CD14-positive monocyte (primary cell): ENCODE measurements around the gene TFEC. TPM values are rescaled to one million over a fixed set of nuclear protein-coding genes. Genes with fewer than 3 reads are reported as not detected.
"Not testable (repeated sequence)": the region's sequence is repeated elsewhere in the genome, so short reads cannot be mapped to it uniquely, and the experiment has no call there.

Experiments
- DNase-seq, 3 donors: peaks; one replicate each; pipeline ENCODE4 v3.0.0-alpha.2; 2011 to 2022
- H2AFZ ChIP-seq: 2 replicates; pipeline ENCODE4 v1.6.0; 2012; ENCODE audit warnings: mild to moderate bottlenecking, low read depth, low read length, inconsistent platforms; ENCODE audit not compliant: insufficient read depth, poor library complexity, severe bottlenecking
- H3K27ac ChIP-seq, 2 donors: 1 replicate in 1 of 2; 2 replicates in 1 of 2; pipeline ENCODE4 v1.5.1; 2012 to 2013; ENCODE audit warnings: low read length in 2 of 2, control low read depth in 1 of 2, inconsistent platforms in 1 of 2, low read depth in 1 of 2, mild to moderate bottlenecking in 1 of 2
- H3K27me3 ChIP-seq, 2 donors: one replicate each; pipeline versions ENCODE4 v1.6.0 to v1.6.1; 2011 to 2013; ENCODE audit warnings: low read length in 2 of 2; ENCODE audit not compliant: control insufficient read depth in 2 of 2, insufficient read depth in 2 of 2
- H3K36me3 ChIP-seq, 2 donors: replicated peaks in 1 of 2; 1 replicate in 1 of 2; 2 replicates in 1 of 2; pipeline versions ENCODE4 v1.5.1 to v1.6.1; 2012 to 2013; ENCODE audit warnings: low read length in 2 of 2, control low read depth in 1 of 2, inconsistent platforms in 1 of 2, mild to moderate bottlenecking in 1 of 2; ENCODE audit not compliant: insufficient read depth in 2 of 2, control insufficient read depth in 1 of 2
- H3K4me1 ChIP-seq, 2 donors: 1 replicate in 1 of 2; 2 replicates in 1 of 2; pipeline versions ENCODE4 v1.5.1 to v1.6.1; 2012 to 2013; ENCODE audit warnings: low read length in 2 of 2, control low read depth in 1 of 2, inconsistent platforms in 1 of 2, mild to moderate bottlenecking in 1 of 2, moderate library complexity in 1 of 2; ENCODE audit not compliant: insufficient read depth in 2 of 2, control insufficient read depth in 1 of 2
- H3K4me2 ChIP-seq: replicated peaks from 2 replicates; pipeline ENCODE3; 2012; ENCODE audit warnings: low read length, moderate library complexity, mild to moderate bottlenecking; ENCODE audit not compliant: poor library complexity, severe bottlenecking; ENCODE audit errors: extremely low read depth
- H3K4me3 ChIP-seq, 3 experiments: fragments of 200-600 bp in 1 of 3; sonication (generic) in 1 of 3; replicated peaks in 1 of 3; 1 replicate in 2 of 3; 2 replicates in 1 of 3; pipeline ENCODE4 v1.5.1; 2011 to 2013; ENCODE audit warnings: low read length in 3 of 3, mild to moderate bottlenecking in 3 of 3, control low read depth in 2 of 3, low read depth in 2 of 3, inconsistent platforms in 1 of 3, moderate library complexity in 1 of 3
- H3K79me2 ChIP-seq: 2 replicates; pipeline ENCODE4 v1.6.0; 2012; ENCODE audit warnings: mild to moderate bottlenecking, control low read depth, inconsistent platforms, low read length, moderate library complexity; ENCODE audit not compliant: insufficient read depth
- H3K9ac ChIP-seq: 2 replicates; pipeline ENCODE4 v1.6.0; 2017; ENCODE audit warnings: low read length, mild to moderate bottlenecking; ENCODE audit not compliant: insufficient read depth, poor library complexity, severe bottlenecking
- H3K9me3 ChIP-seq, 2 donors: replicated peaks in 1 of 2; 1 replicate in 1 of 2; 2 replicates in 1 of 2; pipeline versions ENCODE4 v1.5.1 to v1.6.1; 2012 to 2013; ENCODE audit warnings: low read length in 2 of 2, control low read depth in 1 of 2; ENCODE audit not compliant: control insufficient read depth in 1 of 2, insufficient read depth in 1 of 2
- H4K20me1 ChIP-seq: 2 replicates; pipeline ENCODE4 v1.6.0; 2012; ENCODE audit warnings: mild to moderate bottlenecking, low read length, control low read depth, moderate library complexity; ENCODE audit not compliant: insufficient read depth
- H3K27ac Mint-ChIP-seq, 7 donors: one replicate each; pipeline ENCODE4 v1.8.0; 2020; ENCODE audit warnings: mild to moderate bottlenecking in 7 of 7, mixed read lengths in 7 of 7, moderate library complexity in 6 of 7, inconsistent platforms in 2 of 7
- H3K27me3 Mint-ChIP-seq, 3 donors: one replicate each; pipeline ENCODE4 v1.8.0; 2021 to 2022; ENCODE audit warnings: low read depth in 3 of 3, mild to moderate bottlenecking in 3 of 3, mixed read lengths in 3 of 3, moderate library complexity in 3 of 3, inconsistent platforms in 1 of 3
- H3K36me3 Mint-ChIP-seq, 2 donors: one replicate each; pipeline ENCODE4 v1.8.0; 2020; ENCODE audit warnings: mixed read lengths in 2 of 2, inconsistent platforms in 1 of 2, mild to moderate bottlenecking in 1 of 2
- H3K4me1 Mint-ChIP-seq: one replicate; pipeline ENCODE4 v1.8.0; 2020; ENCODE audit warnings: mild to moderate bottlenecking, mixed read lengths
- H3K4me3 Mint-ChIP-seq, 2 donors: one replicate each; pipeline ENCODE4 v1.8.0; 2020; ENCODE audit warnings: mild to moderate bottlenecking in 2 of 2, mixed read lengths in 2 of 2, moderate library complexity in 1 of 2
- H3K9me3 Mint-ChIP-seq, 7 donors: one replicate each; pipeline ENCODE4 v1.8.0; 2020 to 2022; ENCODE audit warnings: mixed read lengths in 7 of 7, mild to moderate bottlenecking in 6 of 7, moderate library complexity in 6 of 7, inconsistent platforms in 2 of 7
- WGBS: methylation state at CpG from one replicate; pipeline ENCODE4 v1.1.5; 2013; ENCODE audit warnings: missing lambda C conversion rate; ENCODE audit not compliant: insufficient coverage; 5-methylcytosine and 5-hydroxymethylcytosine counted together
- intact Hi-C, 2 donors: fragments of 100-400 bp; cut with micrococcal nuclease; formaldehyde crosslinking; loops; one replicate each; pipeline versions ENCODE4 v1.15.0 to v1.15.1; 2023
- polyA plus RNA-seq, 3 donors: library from polyadenylated mRNA; depleted of rRNA in 1 of 3; unstranded in 2 of 3; stranded (reverse) in 1 of 3; fragments of 300-500 nt in 2 of 3; fragments of >200 nt in 1 of 3; fragmentation: Illumina TruSeq in 2 of 3; gene quantifications; 1 replicate in 2 of 3; 2 replicates in 1 of 3; pipeline ENCODE4 v1.2.3, GENCODE V29; 2012 to 2021
- TF ChIP-seq, protein P1 (sequence below): fragments of 200-600 bp; IDR thresholded peaks from one replicate; pipeline ENCODE4 v1.8.0; 2022; ENCODE audit warnings: antibody characterized with exemption, mild to moderate bottlenecking

TFEC gene
- polyA plus RNA-seq, 3 donors = 13.3 to 55.9 (median 17.4) TPM

DNA sequence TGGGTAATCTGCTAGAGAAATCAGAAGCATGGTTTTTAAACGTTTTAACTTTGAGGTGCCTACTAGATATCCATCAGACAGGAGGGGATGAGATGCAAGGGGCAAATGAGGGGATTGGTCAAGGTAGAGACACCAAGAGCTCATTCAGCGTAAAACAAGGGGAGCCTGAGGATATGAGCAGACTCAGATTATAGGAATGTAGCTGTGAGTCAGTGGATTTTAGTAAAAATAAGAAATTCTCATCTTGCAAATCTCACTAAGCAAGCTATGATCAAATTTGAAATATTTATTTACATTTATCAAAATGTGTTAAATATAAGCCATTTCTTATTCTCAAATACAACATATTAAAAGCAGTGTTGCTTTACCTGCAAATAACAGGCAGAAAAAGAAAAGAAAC, 21.4 kb upstream of the TFEC start:
- Histone ChIP-seq H3K4me1 (no peaks in the 10 kb centered on the region), H3K36me3 (no peaks in the 10 kb centered on the region), H3K9me3 (peaks cover 2 to 5% of the 10 kb centered on the region in 2 donors), H2AFZ (no peak overlapping the region), H3K4me3 (no peak overlapping the region), H3K79me2 (no peaks in the 10 kb centered on the region), H3K27ac (no peak overlapping the region), H4K20me1 (no peaks in the 10 kb centered on the region), H3K27me3 (no peaks in the 10 kb centered on the region), H3K9ac (no peak overlapping the region), H3K4me2 (no peak overlapping the region)
- no peaks in the 10 kb centered on the region for H3K4me1 Mint-ChIP-seq
- WGBS = 33% methylated on average over 1 of the region's 2 CpGs
- H3K9me3 Mint-ChIP-seq = peaks cover 13 to 22% (median 16%) of the 10 kb centered on the region in 7 donors
- H3K27me3 Mint-ChIP-seq = peaks cover 0 to 2% (median 1%) of the 10 kb centered on the region in 3 donors
- no peak for DNase-seq
- TF ChIP-seq, protein P1, sequence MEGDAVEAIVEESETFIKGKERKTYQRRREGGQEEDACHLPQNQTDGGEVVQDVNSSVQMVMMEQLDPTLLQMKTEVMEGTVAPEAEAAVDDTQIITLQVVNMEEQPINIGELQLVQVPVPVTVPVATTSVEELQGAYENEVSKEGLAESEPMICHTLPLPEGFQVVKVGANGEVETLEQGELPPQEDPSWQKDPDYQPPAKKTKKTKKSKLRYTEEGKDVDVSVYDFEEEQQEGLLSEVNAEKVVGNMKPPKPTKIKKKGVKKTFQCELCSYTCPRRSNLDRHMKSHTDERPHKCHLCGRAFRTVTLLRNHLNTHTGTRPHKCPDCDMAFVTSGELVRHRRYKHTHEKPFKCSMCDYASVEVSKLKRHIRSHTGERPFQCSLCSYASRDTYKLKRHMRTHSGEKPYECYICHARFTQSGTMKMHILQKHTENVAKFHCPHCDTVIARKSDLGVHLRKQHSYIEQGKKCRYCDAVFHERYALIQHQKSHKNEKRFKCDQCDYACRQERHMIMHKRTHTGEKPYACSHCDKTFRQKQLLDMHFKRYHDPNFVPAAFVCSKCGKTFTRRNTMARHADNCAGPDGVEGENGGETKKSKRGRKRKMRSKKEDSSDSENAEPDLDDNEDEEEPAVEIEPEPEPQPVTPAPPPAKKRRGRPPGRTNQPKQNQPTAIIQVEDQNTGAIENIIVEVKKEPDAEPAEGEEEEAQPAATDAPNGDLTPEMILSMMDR = no peak
- no peak overlapping the region for H3K27ac Mint-ChIP-seq
- no peaks in the 10 kb centered on the region for H3K36me3 Mint-ChIP-seq
- intact Hi-C loops = no loop called here
- no peak overlapping the region for H3K4me3 Mint-ChIP-seq

DNA sequence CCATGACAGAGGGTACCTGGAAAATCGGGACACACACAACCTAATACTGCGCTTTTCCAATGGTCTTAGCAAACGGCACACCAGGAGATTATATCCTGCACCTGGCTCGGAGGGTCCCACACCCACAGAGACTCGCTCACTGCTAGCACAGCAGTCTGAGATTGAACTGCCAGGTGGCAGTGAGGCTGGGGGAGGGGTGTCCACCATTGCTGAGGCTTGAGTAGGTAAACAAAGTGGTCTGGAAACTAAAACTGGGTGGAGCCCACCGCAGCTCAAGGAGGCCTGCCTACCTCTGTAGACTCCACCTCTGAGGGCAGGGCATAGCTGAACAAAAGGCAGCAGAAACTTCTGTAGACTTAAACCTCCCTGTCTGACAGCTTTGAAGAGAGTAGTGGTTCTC, 16.7 kb upstream of the TFEC start:
- H3K9me3 Mint-ChIP-seq = peaks cover 15 to 26% (median 19%) of the 10 kb centered on the region in 7 donors
- H3K9me3 ChIP-seq, H3K4me1 ChIP-seq, H2AFZ ChIP-seq, H3K36me3 Mint-ChIP-seq, H3K4me3 Mint-ChIP-seq, H3K4me3 ChIP-seq, H3K27me3 Mint-ChIP-seq, H3K4me1 Mint-ChIP-seq, H3K36me3 ChIP-seq, H3K27ac Mint-ChIP-seq, H3K9ac ChIP-seq, H3K79me2 ChIP-seq, H3K4me2 ChIP-seq, H3K27ac ChIP-seq, H3K27me3 ChIP-seq, intact Hi-C loops, DNase-seq, H4K20me1 ChIP-seq: not testable (repeated sequence)
- WGBS = 100% methylated on average over 3 of the region's 6 CpGs
